Gastrocnemius medialis (tissue), 4 donors: ENCODE data around the gene MCF2L.

Experiments used
- CTCF ChIP-seq, 5 experiments: fragments of 450-650 bp in 3 of 5; fragments of 200-600 bp in 2 of 5; sonication (generic) in 2 of 5; IDR thresholded peaks in 4 of 5; conservative IDR thresholded peaks in 1 of 5; 1 replicate in 4 of 5; 2 replicates in 1 of 5; pipeline ENCODE4 v1.5.1; 2016 to 2019; ENCODE audit warnings: antibody characterized with exemption in 5 of 5, mild to moderate bottlenecking in 3 of 5, moderate library complexity in 3 of 5
- POLR2A ChIP-seq, 2 donors: fragments of 450-650 bp; IDR thresholded peaks; one replicate each; pipeline ENCODE4 v1.6.1; 2017; ENCODE audit warnings: antibody characterized with exemption in 2 of 2, mild to moderate bottlenecking in 2 of 2, moderate library complexity in 2 of 2

DNA sequence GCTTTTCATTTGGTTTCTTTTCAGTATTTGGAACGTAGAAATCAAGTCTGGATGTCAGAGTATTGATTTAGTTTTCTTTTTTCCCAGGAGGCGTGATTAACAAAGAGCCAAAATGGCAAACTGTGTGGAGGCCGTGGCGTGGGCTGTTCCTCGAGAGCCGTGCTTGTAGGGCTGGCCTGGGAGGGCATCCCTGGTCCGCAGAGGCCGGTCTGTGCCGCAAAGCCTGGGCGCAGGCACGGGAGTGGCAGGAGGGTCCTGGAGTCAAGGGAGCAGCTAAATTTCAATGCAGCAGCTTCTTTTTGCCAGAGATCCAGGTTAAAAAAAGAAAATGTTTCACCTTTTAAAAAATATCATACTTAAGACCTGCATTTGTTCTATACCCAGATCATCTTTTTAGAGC lies 13.1 kb upstream of the MCF2L start:
- TF ChIP-seq CTCF (IDR thresholded peaks at IDR 0.05 in 4 of 5, conservative IDR thresholded peaks at IDR 0.05 in 1 of 5) (no peak), POLR2A (IDR thresholded peaks at IDR 0.05) (no peak)
